Measurements from ENCODE around the gene SATB1.

Gene SATB1

GRCh38 chr3:18401300-18401961 is 23.7 kb downstream of the SATB1 start:
- DNase-seq (ENCODE audit: low spot score): no peak

DNA sequence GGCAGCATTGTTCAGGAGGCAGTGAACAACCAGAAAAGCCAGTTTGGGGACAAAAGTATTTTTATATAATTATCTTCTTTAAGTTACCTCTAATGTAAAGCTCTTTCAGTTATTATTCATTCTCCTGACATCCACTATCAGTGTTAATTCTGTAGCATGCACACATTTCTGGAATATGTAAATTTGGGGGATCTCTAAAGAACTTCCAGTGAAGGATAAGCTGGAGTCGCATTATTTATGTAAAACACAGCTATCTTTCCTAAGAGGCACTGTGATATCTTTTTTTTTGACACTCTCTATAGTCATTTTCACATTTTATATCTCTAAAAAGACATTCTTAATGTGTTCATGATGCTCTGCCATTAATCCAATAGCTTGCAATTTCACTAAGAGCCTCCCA is 26.7 kb downstream of the SATB1 start:
- DNase-seq (ENCODE audit: low spot score): no peak

DNA sequence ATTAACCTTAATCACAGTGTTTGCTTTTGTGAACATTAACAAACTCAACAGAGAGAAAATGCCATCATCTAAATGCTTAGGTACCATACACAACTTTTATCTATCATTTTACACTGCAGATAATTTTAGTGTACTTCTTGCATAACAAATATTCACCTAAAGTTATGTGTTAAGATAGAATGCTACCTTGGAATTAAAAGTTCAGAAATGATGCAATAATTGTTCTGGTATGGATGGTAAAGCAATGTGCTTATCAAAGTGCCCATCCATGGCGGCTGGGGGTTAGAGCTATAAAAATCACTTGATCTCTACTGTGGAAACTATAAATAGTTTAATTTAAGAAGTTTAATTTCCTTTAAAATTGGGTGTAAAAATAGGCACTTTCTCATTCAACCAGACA is 28.7 kb downstream of the SATB1 start:
- DNase-seq (ENCODE audit: low spot score): no peak

GRCh38 chr3:18394384-18394995 is 30.6 kb downstream of the SATB1 start:
- DNase-seq (ENCODE audit: low spot score): no peak

GRCh38 chr3:18393906-18394305 is 31.2 kb downstream of the SATB1 start:
- no peak for DNase-seq (ENCODE audit: low spot score)

DNA sequence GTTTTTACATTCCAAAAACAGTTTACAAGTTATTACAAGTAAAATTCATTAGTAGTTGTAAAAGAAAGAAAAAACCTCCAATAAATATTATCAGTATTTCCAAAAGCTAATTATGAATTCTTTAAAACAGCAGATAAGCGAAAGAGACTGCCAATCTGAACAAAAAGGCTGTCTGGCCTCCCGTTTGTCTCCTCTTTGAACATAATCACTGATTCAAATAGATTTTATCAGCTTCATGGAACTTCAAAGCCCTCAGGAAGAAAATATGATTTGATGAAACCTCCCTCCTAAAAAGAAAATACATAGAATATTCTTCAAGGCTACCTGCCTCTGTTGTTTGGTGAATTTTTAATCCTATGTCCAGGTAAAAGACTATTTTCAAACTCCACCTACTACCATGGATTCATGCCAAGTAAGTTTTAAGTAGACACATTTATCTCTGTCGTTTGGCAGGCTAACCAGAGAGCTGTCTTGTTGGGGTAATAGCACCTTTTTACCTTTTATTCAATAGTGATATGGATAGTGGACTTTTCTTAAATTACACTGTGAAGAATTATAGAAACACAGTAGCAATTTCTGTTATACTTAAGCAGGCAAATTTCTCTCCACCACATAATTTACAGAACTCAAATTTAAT is 35.0 kb downstream of the SATB1 start:
- DNase-seq (ENCODE audit: low spot score): no peak

DNA sequence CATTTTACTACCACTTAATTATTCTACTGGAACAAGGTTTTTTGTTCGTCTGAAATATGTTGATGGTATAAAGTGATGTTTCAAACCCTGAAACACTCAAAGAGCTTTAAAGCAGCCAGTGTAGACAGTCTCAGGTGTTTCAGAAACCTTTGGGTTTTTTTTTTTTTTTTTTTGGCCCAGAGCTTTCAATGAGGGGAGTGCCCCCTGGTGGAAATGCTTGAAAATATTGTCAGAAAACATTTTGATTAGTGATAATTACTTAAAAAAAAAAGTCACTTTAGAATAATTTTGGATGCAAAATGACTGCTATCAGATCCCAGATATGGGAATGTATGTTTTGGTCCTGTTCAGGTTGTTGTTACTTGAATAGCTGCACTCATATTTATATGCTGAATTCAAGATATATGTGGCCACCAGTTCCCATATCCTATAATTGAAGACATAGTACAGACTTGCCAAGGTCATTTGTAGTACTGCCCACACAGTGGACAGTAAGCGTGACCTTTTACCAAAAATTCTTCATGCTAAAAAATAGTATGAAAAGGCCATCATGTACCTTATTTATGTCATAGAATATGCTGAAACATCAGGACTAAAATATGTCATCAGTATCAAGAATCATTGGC is 35.9 kb downstream of the SATB1 start:
- no peak for DNase-seq (ENCODE audit: low spot score)

DNA sequence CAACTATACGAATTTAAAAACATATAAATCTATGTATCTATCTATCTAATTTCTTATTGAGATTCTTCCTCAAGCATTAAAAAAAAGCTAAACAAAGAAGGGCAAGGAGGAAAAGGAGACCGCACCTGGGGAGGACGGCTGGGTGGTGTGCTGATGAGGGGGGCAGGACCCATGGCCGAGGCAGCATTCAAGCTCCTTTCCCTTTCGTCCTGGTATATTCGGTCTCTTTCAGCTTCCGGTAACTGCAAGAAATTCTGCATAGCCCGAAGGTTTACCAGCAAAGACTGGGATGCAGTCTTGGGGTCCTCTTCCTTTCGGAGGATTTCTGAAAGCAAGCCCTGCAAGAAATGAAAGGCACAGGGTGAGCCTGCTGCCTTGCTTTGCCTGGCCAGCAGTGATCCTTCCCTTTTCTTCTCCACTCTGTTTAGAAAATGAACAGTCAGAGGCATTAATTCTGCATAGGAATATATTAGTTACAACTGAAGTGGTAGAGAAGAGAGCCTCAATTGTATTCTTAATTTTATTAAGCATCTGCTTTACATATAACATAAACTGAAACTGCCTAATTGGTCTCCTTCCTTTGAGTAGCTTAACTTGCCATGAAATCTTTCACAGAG is 38.8 kb downstream of the SATB1 start:
- no peak for DNase-seq (ENCODE audit: low spot score)

DNA sequence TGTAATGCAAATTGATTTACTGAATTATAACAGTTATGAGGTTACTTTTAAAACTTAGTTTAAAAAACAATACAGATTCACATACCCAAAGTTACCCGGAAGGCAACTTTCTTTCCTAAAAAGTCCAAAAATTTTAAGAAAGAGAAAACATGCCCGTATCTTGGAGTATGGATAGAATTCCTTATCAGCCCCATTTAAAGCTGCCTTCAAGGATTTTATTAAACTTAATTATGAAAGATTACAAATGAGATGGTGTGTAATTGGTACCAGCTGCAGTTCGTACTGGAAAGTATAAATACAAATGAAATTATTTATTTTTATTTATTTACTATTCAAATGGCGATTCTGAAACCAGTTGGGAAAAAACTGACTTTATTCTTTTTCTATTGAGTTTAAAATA is 39.4 kb downstream of the SATB1 start:
- DNase-seq (ENCODE audit: low spot score): no peak

DNA sequence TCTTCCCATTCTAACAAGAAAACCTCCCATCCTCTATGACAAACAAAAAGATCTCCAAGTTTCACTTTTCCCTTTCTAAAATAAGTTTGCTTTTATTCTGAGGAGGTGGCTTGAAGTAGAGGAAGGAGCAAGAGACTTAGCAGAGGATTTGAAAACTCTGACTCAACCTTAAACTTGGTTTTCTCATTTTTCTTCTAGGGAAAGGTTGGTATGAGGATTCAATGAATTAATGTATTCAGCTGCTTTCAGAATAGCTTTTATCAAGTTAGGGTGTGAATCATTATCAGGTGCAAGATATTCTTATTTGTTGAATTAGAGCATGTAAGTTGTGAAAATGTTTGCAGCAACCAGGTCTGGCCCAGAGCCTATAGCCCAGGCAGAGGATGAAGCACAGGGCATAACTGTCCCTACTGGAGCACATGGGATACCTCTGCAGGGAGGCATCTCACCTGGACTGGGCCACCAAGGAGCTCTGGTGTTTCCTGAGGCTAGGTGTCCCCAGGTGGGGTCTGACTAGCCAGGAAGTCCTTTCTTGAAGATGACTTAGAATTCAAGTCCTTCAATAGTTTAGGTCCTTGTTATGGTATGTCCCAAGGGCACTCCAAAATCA is 42.3 kb downstream of the SATB1 start:
- DNase-seq (ENCODE audit: low spot score): no peak

- DNase-seq (ENCODE audit: low spot score): no peak
Observed at GRCh38 chr3:18379647-18380046, 45.5 kb downstream of the SATB1 start.

- DNase-seq (ENCODE audit: low spot score): no peak
Observed at GRCh38 chr3:18378218-18378617, 46.9 kb downstream of the SATB1 start.

- DNase-seq (ENCODE audit: low spot score): no peak
Observed at GRCh38 chr3:18376682-18377081, 48.5 kb downstream of the SATB1 start.

GRCh38 chr3:18372786-18373405 is 52.2 kb downstream of the SATB1 start:
- DNase-seq (ENCODE audit: low spot score): no peak

DNA sequence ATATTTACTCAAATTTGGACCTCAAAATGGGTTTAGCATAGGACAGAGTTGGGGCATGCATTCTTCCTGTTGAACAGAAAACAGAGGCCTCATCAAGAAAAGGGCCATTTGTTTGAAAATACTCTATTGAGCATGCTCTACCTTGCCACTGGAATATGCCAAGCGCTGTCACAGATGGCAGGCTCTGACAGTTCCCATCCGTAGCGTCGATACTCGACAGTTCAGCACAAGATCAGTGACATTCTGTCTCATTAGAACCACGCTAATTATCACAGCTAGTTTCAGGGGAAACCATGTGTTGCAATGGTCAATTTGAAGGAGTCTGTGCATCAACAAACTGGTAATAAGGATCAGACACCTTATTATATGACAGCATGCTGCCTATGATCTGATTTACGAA is 54.5 kb downstream of the SATB1 start:
- DNase-seq (ENCODE audit: low spot score): no peak

DNA sequence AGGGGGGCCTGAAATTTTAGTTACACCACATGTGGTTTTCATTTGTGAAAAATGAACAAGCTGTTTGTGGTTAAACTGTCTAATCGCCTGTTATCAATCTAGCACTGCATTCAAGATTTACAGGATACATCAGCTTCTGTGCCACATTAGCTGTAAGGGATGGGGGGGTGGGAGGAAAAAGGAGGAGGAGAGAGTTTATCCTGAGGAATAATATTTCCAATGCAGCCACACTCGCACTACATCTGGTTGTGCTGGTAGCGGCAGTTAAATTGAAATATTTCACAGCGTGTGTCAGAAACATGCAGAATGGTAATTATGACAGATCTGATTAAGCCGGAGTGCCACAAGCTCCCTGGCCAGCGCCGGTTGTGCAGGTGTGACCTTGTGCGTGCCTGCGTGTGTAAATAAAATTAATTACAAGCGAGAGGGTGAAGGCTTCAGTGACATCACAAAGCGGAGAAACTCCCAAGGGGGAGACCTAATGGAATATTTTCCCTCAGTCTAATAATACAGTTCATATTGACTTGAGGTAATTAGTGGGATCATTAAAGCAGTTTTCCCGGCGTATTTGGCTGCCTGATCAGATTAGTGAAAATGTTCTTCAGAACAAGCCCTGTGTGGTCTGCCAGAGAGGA is 55.5 kb downstream of the SATB1 start:
- no peak for DNase-seq (ENCODE audit: low spot score)

DNA sequence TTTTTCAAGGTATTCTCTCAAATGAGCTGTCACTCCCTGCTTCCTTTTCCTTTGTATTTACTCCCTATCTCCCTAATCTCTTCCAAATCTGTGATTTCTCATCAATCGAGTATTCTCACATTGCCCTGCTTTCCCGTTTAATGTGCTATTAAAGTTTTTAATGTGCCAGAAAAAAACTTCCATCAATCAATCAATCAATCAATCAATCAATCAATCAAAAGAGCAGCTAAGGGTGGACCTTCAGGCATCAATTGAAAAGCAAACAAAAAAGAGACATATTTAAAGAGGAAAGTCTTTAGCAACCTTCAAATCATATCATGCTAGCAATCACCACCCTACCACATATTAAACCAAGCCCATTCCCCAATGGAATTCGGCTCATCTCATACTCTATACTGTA is 58.9 kb downstream of the SATB1 start:
- DNase-seq (ENCODE audit: low spot score): no peak

DNA sequence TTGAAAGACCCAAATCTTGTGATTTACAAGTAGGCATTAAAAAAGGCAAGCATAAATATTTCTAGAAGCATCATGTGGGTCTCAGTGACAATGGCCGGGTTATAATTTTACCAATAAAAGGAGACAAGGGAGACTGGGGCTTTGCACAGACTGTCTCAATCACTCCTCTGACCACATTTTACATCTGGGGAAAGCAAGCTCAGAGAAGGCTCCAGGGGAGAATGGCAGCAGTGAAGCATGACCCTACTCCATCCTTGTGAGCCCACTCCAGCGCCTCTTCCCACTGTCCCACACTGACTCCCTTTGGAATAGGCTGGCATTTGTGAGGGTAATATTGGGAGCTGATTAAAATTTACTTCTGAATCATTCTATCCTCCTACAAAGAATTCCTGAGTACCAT is 61.8 kb downstream of the SATB1 start:
- no peak for DNase-seq (ENCODE audit: low spot score)

DNA sequence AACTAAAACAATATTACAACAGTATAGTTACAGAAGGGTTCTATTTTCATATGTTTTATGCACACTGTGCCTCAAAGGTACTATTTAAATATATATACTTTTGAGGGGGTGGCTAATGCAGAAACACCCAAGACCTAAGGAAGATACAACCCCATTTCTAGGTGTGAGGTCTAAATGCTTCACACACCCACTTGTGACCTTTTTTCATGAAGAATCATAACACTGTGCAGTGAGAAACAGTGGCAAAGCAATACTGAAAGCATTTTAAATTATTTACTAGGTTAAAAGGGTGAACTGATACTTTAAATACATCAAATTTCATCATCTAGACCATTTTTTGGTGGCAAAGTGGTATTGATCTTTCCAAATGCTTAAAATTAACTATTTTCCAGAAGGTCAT is 67.4 kb downstream of the SATB1 start:
- DNase-seq (ENCODE audit: low spot score): no peak

DNA sequence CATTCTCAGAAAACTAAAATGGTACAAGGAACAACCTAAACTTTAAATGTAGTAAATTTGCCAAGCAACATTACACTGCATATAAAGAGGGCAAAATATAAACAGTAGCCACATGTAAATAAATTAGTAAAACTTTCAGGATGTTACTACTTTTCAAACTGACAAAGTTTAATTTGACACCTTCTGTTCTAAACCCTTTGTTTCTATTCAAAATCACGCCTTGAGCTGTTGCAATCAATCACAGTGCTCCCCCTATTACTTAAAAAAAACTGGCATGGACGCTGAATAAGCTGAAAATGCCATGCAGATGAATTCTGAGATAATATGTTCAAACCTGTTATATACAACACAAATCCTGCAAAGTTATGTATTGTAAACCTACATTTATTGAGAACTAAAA is 69.3 kb downstream of the SATB1 start:
- DNase-seq (ENCODE audit: low spot score): no peak

GRCh38 chr3:18354701-18355100 is 70.4 kb downstream of the SATB1 start:
- no peak for DNase-seq (ENCODE audit: low spot score)

All from ecto neural progenitor cell (in vitro differentiated cells).